NOMO-1 (cell line): ENCODE measurements around the gene ACAN.

Experiments
- DNase-seq, 2 experiments: peaks; one replicate each; lab custom pipeline; 2025; ENCODE audit not compliant: unreplicated experiment in 2 of 2; lab: John Stamatoyannopoulos, UW

Gene ACAN

DNA sequence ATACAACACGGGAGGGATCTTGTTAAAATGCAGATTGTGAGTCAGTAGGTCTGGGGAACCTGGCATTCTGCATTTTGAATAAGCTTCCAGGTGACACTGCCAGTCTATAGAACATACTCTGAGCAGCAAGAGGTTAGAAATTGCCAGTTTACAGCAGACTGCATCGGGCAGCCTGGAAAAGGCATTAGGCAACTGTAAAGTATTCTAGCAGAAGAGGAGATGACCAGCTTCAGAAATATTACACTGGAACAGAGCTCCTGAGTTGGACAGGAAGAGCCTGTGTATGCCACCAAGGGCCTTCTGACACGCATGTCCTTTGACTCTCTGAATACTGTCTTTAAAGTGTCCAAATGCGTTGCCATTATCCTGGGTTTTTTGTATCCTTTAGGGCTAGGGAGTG is 2.5 kb upstream of the ACAN start:
- DNase-seq: no peak

DNA sequence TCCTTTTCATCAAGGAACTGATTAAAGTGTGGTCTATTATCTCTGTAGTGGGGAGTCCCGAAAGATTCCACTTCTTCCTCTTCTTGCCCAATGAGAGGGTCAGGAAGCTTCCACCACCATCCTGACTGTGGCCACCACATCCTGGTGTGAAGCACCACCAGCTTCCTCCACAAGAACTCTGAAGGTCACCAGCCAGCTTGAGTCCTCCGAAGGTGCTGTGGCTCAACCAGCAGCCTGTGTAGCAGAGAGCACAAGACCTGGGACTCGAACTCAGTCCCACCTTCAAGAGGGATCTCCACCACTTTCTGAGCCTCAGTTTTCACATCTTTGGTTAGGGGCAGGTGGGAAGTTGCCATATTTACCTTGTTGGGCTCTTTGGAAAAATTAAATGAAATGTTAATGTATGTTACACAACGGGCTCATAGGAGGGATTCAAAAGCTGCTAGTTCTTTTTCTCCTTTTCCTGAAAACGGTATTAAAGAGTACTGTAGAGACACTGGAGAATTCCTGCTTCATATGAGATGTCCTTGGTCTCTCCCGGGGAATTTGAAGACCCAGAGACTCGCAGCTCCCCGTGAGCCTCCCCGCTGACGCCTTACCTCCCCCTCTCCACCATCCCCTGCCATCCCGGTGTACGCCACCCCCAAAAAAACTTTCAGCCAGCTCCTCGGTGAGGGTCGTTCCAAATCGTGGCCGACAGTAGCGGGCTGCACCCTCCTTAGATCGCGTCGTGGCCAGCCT is 816 bp upstream of the ACAN start:
- no peak for DNase-seq

DNA sequence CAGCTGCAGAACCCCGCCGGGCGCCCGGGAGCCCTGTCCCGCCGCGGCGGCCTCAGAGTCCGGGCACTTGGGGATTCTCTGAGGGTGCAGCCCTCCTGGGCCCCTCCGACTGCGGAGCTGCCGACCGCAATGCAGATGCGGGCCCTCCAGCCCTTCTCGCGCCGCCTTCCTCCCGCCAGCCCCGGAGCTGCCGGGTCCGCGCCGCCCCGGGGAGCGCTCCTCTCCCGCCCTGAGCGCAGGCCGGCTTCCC is 320 bp upstream of the ACAN start:
- DNase-seq: no peak

DNA sequence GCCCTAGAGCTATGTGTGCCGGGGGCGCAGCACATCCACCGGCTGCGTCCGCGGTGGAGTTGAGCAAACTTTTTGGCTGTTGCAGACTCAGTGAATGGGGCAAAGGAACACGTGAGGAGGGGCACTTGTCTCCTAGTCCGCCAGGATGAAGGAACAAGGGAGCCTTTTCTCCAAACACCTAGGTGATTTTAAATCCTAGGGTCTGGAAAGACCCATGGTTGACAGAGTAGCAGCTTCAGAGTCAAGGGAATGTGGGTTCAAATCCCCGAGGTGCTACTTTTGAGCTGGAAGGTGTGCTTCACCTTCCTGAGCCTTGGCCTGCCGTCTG is 648 bp downstream of the ACAN start:
- DNase-seq: no peak

DNA sequence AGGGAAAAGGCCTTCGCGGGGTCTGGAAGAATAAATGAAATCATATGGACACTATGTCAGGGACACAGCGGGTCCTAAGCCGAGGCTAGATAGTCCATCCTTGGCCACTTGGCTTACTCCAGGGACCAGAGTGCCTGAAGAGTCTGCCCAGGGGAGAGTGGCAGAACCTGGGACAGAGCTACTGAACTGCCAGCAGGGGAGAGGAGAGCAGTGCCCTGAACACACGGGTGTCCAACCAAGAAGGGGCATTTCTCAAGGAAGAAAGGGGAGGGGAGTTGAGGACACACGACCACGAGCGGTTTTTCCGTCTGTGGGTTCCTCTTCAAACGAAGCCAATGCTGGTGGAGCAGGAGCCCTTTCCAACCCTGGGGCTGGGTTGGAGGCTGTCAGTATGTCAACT is 1.0 kb downstream of the ACAN start:
- DNase-seq: no peak

DNA sequence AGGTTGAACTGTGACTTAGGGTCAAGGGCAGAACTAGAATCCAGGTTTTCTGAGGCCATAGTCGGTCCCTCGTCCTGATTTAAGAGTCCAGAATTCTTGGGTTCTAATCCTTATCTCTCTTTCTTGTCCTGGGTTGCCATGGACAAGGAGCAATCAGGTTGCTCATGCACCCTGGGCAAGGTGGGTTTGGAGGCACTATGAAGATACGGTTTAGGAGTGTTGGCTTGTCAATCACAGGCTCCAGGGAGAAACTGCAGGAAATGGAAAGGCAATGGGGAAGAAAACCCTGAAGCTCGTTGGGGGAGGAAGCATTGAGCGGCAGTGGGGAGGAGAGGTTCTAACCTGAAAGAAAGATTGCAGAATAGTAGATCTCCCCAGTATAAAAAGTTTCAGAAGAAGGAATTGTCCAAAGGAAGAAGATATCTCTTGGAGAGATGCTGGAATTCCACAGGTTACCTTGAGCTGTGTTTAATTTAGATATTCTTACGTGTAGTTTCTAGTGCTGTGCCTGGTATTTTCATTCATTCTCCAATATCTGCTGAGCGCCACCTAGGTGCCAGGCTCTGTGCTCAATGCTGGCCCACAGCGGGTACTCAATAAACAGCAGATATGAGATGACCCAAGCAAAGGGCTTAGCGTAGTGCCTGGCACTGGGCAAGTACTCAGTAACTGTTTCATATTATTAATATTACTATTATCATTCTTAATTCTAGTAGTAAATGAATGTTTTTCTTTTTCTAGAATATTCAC is 2.0 kb downstream of the ACAN start:
- no peak for DNase-seq

DNA sequence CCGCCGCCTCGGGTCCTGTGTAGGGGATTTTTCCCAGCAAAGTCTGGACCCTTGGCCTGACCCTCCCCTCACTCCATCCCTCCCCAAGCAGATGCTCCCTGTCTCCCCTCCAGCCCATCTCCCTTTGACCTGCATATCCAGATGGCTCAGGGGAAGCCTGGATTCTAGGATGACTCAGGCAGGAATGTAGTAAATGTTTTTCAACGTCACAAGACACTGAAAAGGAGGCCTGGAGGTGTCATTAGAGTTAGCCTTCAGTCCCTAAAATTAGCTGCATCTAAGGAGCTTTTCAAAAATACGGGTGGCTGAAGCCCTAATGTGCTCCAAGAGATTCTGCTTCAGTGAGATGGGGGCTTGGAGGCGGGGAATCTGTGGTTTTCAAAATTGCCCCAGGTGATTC is 7.2 kb downstream of the ACAN start:
- no peak for DNase-seq

DNA sequence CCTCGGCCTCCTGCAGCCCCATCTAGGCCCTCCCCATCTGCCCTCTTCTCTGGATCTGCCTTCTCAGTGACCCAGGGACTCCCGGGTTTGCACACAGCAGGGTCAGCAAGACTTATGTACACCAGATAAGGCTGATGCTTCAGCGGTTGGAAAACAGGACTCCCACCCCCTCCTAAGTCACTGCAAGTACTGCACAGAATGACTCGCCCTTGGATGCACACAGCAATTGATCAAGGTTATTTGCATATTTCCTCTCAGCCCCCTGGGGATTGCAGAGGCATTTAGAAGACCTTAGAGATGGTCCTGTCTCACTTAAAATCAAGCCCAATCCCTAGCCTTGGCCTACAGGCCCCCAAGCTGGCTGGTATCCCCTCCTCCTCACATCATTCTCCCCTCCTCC is 8.9 kb downstream of the ACAN start:
- no peak for DNase-seq

DNA sequence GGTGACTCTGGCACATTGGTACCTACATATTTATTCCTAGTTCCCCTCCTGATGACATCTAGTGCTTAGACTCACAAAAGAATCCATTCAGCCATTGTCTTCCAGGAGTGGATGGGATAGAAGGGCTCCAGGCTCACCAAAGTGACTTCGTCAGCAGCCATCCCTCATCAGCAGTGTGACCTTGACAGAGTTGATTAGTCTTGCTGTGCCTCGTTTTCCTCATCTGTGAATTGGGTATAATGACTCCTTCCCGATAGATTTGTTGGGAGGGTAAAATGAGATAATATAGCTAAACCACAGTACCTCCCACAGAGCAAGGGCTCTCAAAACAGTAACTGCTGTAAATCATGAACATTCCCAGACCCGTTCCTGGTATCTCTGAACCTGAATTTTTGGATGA is 10.7 kb downstream of the ACAN start:
- no peak for DNase-seq

DNA sequence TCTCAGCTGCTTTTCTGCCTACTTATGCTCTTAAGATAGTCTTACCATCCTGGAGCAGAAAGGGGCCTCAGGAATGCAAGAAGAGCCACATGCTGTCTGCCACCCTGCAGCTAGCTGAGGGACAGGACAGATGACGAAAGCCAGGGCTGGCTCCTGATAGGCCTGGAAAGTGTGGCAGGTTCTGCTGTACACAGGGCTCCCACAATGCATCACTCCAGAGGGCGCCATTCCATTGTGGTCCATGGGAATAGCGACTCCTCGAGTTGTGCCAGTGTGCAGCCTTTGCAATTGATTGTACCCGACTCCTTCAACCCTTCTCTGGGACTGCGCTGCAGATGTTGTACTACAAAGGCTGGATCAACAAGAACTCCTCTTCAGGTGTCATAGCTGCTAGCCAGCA is 11.2 kb downstream of the ACAN start:
- no peak for DNase-seq

DNA sequence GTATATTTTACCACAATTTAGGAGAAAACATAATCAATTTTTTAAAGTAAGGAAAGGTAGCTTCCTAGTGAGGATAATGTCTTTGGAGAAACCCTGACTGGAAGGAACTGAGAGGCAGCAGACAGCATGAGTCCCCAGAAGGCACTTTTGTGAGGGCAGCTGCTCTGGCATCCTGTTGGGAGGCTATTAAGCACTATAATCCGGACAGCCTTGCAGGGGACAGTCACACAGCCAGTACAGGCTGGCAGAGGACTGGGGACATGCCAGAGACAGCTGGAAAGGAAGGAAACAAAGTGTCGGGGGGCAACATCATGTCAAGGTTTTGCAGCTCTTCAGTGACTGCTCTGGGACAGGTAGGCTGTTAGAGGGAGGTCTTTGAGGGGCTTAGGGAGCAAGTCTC is 15.7 kb downstream of the ACAN start:
- no peak for DNase-seq

DNA sequence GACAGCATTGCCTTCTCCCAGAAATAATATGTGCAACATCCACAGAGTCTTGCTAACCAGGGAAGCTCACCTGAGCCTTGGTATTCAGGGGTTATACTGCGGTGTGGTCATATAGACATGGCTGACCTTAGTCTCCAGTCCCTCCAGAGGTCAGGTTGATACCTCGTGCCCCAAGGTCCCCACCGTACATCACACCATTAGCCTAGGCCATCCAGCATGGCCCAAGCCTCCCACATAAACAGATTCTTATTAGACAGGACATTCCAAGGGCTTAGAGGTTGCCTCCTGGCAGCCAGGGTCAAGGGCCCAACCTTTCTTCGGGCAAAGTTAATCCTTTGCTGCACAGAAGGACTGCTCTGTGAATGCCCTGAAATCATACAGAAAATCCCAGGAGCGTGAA is 18.8 kb downstream of the ACAN start:
- DNase-seq: no peak

DNA sequence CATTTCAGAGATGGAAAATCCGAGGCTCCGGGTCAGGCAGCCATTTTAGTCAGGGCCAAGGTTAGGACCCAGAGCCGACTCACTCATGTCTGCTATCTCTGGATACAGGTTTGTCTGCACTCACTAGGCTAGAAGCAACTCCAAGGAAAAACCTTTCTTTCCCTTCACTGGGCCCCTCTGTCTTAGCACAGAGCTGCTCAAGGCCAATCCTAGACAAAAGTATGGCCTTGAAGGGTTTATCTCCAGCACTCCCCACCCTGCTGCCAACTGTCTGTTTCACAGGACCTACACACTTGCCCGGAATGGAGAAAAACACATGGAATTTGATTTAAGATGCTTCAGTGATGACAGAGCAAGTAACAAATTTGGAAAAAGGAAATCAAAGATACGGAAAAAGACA is 25.6 kb downstream of the ACAN start:
- no peak for DNase-seq

DNA sequence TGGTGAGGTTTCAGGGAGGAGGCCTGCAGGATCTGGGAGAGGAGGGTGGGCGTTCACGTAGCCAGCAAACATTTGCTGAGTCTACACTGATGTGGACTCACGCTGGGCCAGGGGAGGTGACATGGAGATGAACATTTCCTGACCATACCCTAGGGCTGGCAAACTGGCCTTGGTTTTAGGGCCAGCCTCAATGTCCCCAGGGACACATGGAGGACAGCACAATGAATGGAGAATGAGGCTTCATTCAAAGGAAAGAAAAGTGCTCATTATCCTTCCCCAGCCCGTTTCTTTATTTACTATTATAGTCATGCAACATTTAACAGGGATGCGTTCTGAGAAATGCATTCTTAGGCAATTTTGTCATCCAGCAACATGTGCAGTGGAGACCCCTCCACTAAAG is 26.8 kb downstream of the ACAN start:
- no peak for DNase-seq

DNA sequence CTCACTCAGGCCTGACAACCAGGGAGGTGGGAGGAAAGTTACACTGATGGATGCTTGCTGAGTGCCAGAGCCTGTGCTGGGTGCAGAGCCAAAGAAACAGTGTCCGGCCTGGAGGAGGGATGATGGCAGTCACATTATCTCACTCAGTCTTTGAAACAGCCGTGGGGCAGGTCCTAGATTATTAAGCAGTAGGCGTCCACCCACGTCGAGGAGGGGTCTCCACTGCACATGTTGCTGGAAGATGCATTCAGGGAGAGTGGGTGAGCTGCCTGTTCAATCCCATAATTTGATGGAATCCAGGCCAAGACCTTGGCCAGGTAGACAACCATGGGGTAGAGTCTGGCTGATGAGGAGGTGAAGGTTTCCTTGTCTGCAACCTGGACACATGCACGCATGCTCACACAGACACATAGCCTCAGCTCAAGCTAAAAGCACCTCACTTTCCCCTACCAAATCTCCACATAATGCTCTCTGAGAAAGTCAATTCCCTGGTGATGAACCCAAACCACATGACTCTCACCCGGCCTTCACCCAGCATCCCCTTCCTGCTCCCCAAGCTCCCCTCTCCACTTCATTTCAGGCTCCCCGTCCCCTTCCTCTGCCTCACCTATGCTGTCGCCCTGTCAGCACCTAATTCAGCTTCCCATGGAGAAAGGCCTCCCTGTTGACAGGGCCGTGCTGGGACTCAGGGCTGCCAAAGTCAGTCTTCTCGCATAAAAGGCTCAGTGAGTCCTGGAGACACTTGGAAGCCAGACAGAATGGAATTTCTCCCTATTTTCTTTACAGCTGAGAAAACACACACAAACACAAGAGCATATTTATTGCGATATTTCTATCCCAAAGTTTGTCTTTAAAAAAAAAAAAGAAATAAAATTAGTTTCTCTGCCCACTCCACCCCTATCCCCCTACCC is 29.8 kb downstream of the ACAN start:
- no peak for DNase-seq

DNA sequence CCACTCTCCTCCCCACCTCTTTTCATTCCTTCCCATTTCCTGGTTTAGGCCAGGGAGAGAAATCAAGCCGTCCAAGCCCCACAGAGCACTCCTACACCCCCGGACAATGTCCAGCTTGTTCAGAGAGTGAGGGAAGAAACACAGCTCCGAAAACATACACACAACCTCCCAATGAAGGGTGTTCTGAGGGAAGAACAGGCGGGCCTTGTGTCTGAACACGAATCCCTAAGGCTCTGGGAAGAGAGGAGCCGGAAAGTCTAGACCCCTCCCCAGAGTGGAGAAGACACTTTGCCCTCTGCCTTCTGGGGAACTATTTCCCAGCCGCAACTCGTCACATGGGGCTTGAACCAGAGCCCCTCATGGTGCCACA is 30.5 kb downstream of the ACAN start:
- DNase-seq: no peak

DNA sequence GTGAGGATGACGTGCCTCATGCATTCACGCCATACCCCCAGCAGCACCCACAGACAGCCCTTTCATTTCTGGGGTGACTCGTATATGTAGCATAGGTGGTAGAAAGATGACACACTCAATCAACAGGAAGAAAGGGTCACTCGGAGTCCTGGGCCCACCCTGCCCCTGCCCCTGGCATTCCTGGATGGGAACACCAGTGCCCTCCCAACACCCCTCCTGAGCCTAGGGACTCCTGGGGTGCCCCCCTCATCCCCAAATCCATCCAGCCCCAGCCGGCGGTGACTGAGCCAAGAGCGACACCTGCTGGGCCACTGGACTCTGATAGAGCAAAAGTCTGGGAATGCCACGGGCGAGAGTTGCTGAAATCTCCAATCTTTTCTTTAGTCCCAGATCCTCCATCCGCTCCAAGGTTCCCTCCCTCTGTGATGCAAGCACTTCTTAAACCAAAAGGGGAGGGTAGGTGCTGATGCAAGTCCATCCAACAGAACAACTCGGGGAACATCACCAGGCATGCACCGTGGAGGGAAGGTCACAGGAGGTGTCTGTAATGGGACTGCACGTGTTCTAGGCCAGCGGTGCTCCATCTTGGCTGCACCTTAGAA is 31.1 kb downstream of the ACAN start:
- DNase-seq: no peak

DNA sequence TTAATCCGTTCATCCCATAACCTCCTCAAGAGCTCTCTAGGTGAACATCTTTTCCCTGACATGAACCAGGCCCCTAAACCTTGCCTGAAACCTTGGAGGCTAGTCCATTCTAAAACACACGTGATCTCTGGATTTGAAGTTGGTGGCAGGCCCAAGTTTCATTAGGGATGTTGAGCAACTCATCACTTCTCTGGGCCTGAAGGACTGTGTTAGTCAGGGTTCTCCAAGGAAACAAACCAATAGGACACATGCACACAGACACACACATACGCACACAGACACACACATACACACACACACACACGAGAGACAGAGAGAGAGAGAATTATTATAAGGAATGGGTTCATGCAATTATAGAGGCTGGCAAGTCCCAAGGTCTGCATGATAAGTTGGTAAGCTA is 31.9 kb downstream of the ACAN start:
- DNase-seq: no peak

DNA sequence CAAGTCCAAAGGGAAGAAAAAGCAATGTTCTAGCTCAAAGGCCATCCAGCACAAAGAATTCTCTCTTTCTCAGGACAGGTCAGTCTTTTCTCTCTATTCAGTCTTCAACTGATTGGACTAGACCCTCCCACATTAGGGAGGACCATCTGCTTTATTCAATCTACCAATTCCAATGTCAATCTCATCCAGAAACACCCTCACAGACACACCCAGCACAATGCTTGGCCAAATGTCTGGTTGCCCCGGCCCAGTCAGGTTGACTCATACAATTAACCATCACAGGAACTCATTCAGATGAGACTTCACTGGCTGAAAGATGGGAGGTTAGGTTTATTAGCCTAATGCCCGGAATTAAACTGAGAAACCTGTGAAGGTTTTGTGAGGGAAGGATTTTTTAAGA is 32.4 kb downstream of the ACAN start:
- DNase-seq: no peak

DNA sequence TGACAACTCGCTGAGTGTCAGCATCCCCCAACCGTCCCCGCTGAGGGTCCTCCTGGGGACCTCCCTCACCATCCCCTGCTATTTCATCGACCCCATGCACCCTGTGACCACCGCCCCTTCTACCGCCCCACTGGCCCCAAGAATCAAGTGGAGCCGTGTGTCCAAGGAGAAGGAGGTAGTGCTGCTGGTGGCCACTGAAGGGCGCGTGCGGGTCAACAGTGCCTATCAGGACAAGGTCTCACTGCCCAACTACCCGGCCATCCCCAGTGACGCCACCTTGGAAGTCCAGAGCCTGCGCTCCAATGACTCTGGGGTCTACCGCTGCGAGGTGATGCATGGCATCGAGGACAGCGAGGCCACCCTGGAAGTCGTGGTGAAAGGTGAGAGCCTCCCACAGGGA is 35.4 kb downstream of the ACAN start:
- DNase-seq: no peak

DNA sequence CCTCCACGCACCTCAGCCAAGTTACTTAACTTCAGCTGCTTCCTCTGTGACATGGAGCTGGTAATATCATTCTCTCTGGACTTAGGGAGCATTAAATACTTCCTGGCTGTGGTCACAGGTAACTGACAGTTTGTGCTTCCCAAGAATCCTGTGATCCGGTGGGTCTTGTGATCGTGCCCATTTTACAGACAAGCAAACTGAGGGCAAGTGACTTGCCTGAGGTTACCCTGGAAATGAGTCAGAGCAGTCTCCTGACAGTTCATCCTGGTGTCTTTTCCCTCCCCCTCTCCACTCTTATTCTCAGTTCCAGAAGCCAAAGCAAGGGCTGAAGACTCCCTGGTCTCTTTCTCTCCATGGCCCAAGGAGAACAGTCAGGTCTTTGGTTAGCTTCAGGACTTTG is 35.9 kb downstream of the ACAN start:
- DNase-seq: no peak

DNA sequence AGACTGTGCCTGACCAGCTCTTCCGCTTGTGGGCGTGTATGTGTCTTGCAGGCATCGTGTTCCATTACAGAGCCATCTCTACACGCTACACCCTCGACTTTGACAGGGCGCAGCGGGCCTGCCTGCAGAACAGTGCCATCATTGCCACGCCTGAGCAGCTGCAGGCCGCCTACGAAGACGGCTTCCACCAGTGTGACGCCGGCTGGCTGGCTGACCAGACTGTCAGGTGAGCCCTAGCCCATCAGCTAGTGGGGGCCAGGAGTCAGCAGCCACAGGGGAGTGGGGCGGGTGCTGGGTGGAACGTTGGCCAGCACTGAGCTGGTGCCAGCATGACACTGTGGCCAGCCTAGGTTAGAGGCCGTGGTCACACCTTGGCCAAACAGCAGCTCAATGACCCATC is 36.7 kb downstream of the ACAN start:
- no peak for DNase-seq
